HCT116 (cell line): ENCODE data around the gene AHRR. TPM values are rescaled to one million over a fixed set of nuclear protein-coding genes. Genes with fewer than 3 reads are reported as not detected.

Source experiments
- ATAC-seq: fragments of 200-7000 bp; cut with Tn5 transposase; 2 replicates; pipeline ENCODE4 v1.9.1; 2020; ENCODE audit warnings: mild to moderate bottlenecking, moderate library complexity
- BruUV-seq: library from RNA; stranded (reverse); fragments of 400-500 nt; replicated peaks from 2 replicates; lab custom pipeline; 2021; lab: Mats Ljungman, UMichigan
- CTCF ChIA-PET: fragments of 300-600 bp; sonication (Branson Sonifier 250); formaldehyde crosslinking; loops from one replicate; lab custom pipeline; 2021; ENCODE audit warnings: antibody characterized with exemption; lab: Charles Lee
- POLR2A ChIA-PET: fragments of 300-600, 350-600 bp; sonication (Branson Sonifier 250); formaldehyde crosslinking; loops from one replicate; lab custom pipeline; 2021; ENCODE audit warnings: antibody characterized with exemption; lab: Charles Lee
- RAD21 ChIA-PET, 2 experiments: fragments of 300-600 bp; sonication (Branson Sonifier 250); formaldehyde crosslinking; loops; one replicate each; lab custom pipeline; 2023; ENCODE audit warnings: low total read pairs in 2 of 2; ENCODE audit not compliant: uncharacterized antibody in 2 of 2, unreplicated experiment in 2 of 2, low non-redundant PET in 1 of 2; lab: Charles Lee
- DNase-seq: peaks from one replicate; pipeline ENCODE4 v3.0.0-alpha.2; 2010; ENCODE audit warnings: low read depth, low spot score
- H2AFZ ChIP-seq: fragments of 200-600 bp; shearing (Covaris generic), sonication (generic); 2 replicates; pipeline ENCODE4 v1.6.1; 2017; ENCODE audit warnings: low read depth, mixed run types, mixed read lengths, antibody characterized with exemption, low read length; ENCODE audit not compliant: poor library complexity, severe bottlenecking
- H3K27ac ChIP-seq: 2 replicates; pipeline ENCODE4 v1.5.1; 2012; ENCODE audit warnings: low read depth, low read length
- H3K27me3 ChIP-seq: fragments of 200-600 bp; sonication (generic); 2 replicates; pipeline ENCODE4 v1.6.1; 2016; ENCODE audit warnings: mixed run types, low read length, mixed read lengths; ENCODE audit not compliant: insufficient read depth
- H3K36me3 ChIP-seq, 2 experiments: fragments of 200-500 bp in 1 of 2; fragments of 200-600 bp in 1 of 2; sonication (Bioruptor generic) in 1 of 2; sonication (generic) in 1 of 2; 2 replicates each; pipeline versions ENCODE4 v1.5.1 to v1.6.1; 2014 to 2016; ENCODE audit warnings: low read length in 2 of 2, inconsistent platforms in 1 of 2, mixed read lengths in 1 of 2, mixed run types in 1 of 2; ENCODE audit not compliant: insufficient read depth in 2 of 2, control insufficient read depth in 1 of 2
- H3K4me1 ChIP-seq, 2 experiments: fragments of 200-600 bp in 1 of 2; sonication (generic) in 1 of 2; 2 replicates each; pipeline versions ENCODE4 v1.5.1 to v1.6.1; 2012 to 2017; ENCODE audit warnings: low read length in 2 of 2, inconsistent platforms in 1 of 2, mild to moderate bottlenecking in 1 of 2, mixed read lengths in 1 of 2, mixed run types in 1 of 2, moderate library complexity in 1 of 2; ENCODE audit not compliant: insufficient read depth in 2 of 2, control insufficient read depth in 1 of 2
- H3K4me2 ChIP-seq: fragments of 200-600 bp; sonication (generic); 2 replicates; pipeline ENCODE4 v1.6.1; 2017; ENCODE audit warnings: mixed run types, low read length, mixed read lengths
- H3K4me3 ChIP-seq, 2 experiments: fragments of 200-600 bp in 1 of 2; sonication (generic) in 1 of 2; replicated peaks in 1 of 2; 2 replicates each; pipeline ENCODE4 v1.5.1; 2011 to 2016; ENCODE audit warnings: low read length in 2 of 2, control low read depth in 1 of 2, low read depth in 1 of 2, mild to moderate bottlenecking in 1 of 2, mixed read lengths in 1 of 2, mixed run types in 1 of 2
- H3K79me2 ChIP-seq: fragments of 200-600 bp; sonication (generic); 2 replicates; pipeline ENCODE4 v1.6.1; 2017; ENCODE audit warnings: mild to moderate bottlenecking, mixed run types, low read length, moderate library complexity, mixed read lengths; ENCODE audit not compliant: insufficient read depth
- H3K9ac ChIP-seq: fragments of 200-600 bp; sonication (generic); 2 replicates; pipeline ENCODE4 v1.6.1; 2016; ENCODE audit warnings: low read length, mixed read lengths
- H3K9me2 ChIP-seq: fragments of 200-600 bp; sonication (generic), shearing (Covaris generic); 2 replicates; pipeline ENCODE4 v1.6.1; 2017; ENCODE audit warnings: mixed run types, mild to moderate bottlenecking, moderate library complexity; ENCODE audit not compliant: insufficient read depth
- H3K9me3 ChIP-seq, 2 experiments: fragments of 200-500 bp in 1 of 2; fragments of 200-600 bp in 1 of 2; sonication (Bioruptor generic) in 1 of 2; sonication (generic) in 1 of 2; 2 replicates each; pipeline ENCODE4 v1.6.1; 2014 to 2017; ENCODE audit warnings: low read length in 2 of 2, mixed read lengths in 2 of 2, inconsistent platforms in 1 of 2, low read depth in 1 of 2, mild to moderate bottlenecking in 1 of 2, mixed run types in 1 of 2, moderate library complexity in 1 of 2; ENCODE audit not compliant: control insufficient read depth in 1 of 2, insufficient read depth in 1 of 2
- H4K20me1 ChIP-seq: fragments of 200-600 bp; sonication (generic), shearing (Covaris generic); 2 replicates; pipeline ENCODE4 v1.6.1; 2017; ENCODE audit warnings: mixed run types, mild to moderate bottlenecking, moderate library complexity; ENCODE audit not compliant: insufficient read depth
- MAX ChIP-seq: IDR thresholded peaks from 2 replicates; pipeline ENCODE4 v1.6.1; 2012
- RAD21 ChIP-seq: IDR thresholded peaks from 2 replicates; pipeline ENCODE4 v1.6.1; 2012; ENCODE audit warnings: low read depth, mild to moderate bottlenecking
- SIN3A ChIP-seq: IDR thresholded peaks from 2 replicates; pipeline ENCODE4 v1.6.1; 2012; ENCODE audit warnings: low read depth
- intact Hi-C: fragments of 100-400 bp; cut with micrococcal nuclease; formaldehyde crosslinking; loops from 2 replicates; pipeline ENCODE4 v1.10.0; 2022
- total RNA-seq: library from RNA; stranded (reverse); gene quantifications from one replicate; pipeline ENCODE4 v1.2.1, GENCODE V29; 2021; ENCODE audit not compliant: unreplicated experiment
- TF ChIP-seq, protein P1 (sequence below): IDR thresholded peaks from 2 replicates; pipeline ENCODE4 v1.6.1; 2012; ENCODE audit warnings: low read depth
- TF ChIP-seq, protein P2 (sequence below): IDR thresholded peaks from 2 replicates; pipeline ENCODE4 v1.6.1; 2012
- TF ChIP-seq, protein P3 (sequence below): IDR thresholded peaks from 2 replicates; pipeline ENCODE4 v1.6.1; 2011; ENCODE audit warnings: mild to moderate bottlenecking, low read length, moderate library complexity; ENCODE audit not compliant: insufficient replicate concordance; ENCODE audit errors: extremely low read depth

AHRR gene
- total RNA-seq, 1 experiment from 2014 or later = 12.7 TPM

DNA sequence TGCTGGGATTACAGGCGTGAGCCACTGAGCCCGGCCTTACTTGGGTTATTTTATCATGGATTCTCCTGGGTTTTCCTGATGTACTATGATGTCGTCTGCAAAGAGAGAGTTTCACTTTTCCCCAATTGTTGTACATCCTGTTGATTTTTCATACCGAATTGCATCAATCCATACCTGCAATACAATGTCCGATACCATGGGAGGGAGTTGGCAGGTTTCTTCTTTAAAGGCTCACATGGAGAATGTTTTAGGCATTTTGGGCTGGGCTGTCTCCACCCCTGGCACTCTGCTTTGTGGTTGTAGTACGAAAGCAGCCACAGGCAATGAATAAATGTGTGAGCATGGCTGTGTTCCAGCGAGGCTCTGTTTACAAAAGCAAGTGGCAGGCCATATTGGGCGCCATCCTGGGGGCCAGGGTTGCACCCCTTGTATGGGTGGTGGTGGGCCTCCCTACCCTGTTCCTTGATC, 86.3 kb downstream of the AHRR start:
- Histone ChIP-seq H4K20me1 (no peaks in the 10 kb centered on the region), H3K9me2 (no peaks in the 10 kb centered on the region), H3K36me3 (no peaks in the 10 kb centered on the region), H3K27me3 (no peaks in the 10 kb centered on the region), H3K9me3 (no peaks in the 10 kb centered on the region), H3K9ac (no peak overlapping the region), H3K27ac (no peak overlapping the region), H3K4me1 (peaks cover 0 to 35% of the 10 kb centered on the region in 2 experiments; a peak in 2 of 4 replicates), H3K4me3 (no peak overlapping the region), H3K79me2 (no peaks in the 10 kb centered on the region), H3K4me2 (0 out of 2 replicates have a peak overlapping the region, but pooled peaks have one; percentile 7), H2AFZ (no peak overlapping the region)
- TF ChIP-seq, protein P1, sequence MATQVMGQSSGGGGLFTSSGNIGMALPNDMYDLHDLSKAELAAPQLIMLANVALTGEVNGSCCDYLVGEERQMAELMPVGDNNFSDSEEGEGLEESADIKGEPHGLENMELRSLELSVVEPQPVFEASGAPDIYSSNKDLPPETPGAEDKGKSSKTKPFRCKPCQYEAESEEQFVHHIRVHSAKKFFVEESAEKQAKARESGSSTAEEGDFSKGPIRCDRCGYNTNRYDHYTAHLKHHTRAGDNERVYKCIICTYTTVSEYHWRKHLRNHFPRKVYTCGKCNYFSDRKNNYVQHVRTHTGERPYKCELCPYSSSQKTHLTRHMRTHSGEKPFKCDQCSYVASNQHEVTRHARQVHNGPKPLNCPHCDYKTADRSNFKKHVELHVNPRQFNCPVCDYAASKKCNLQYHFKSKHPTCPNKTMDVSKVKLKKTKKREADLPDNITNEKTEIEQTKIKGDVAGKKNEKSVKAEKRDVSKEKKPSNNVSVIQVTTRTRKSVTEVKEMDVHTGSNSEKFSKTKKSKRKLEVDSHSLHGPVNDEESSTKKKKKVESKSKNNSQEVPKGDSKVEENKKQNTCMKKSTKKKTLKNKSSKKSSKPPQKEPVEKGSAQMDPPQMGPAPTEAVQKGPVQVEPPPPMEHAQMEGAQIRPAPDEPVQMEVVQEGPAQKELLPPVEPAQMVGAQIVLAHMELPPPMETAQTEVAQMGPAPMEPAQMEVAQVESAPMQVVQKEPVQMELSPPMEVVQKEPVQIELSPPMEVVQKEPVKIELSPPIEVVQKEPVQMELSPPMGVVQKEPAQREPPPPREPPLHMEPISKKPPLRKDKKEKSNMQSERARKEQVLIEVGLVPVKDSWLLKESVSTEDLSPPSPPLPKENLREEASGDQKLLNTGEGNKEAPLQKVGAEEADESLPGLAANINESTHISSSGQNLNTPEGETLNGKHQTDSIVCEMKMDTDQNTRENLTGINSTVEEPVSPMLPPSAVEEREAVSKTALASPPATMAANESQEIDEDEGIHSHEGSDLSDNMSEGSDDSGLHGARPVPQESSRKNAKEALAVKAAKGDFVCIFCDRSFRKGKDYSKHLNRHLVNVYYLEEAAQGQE = no peak
- no peak for TF ChIP-seq RAD21
- TF ChIP-seq, protein P2, sequence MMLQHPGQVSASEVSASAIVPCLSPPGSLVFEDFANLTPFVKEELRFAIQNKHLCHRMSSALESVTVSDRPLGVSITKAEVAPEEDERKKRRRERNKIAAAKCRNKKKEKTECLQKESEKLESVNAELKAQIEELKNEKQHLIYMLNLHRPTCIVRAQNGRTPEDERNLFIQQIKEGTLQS = no peak
- TF ChIP-seq, protein P3, sequence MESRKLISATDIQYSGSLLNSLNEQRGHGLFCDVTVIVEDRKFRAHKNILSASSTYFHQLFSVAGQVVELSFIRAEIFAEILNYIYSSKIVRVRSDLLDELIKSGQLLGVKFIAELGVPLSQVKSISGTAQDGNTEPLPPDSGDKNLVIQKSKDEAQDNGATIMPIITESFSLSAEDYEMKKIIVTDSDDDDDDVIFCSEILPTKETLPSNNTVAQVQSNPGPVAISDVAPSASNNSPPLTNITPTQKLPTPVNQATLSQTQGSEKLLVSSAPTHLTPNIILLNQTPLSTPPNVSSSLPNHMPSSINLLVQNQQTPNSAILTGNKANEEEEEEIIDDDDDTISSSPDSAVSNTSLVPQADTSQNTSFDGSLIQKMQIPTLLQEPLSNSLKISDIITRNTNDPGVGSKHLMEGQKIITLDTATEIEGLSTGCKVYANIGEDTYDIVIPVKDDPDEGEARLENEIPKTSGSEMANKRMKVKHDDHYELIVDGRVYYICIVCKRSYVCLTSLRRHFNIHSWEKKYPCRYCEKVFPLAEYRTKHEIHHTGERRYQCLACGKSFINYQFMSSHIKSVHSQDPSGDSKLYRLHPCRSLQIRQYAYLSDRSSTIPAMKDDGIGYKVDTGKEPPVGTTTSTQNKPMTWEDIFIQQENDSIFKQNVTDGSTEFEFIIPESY = no peak
- no peak for TF ChIP-seq SIN3A
- TF ChIP-seq MAX = no peak
- ATAC-seq (peak; percentile 30; the same call in 1 of the 2 replicates), DNase-seq (no peak)
- POLR2A ChIA-PET = no interaction called here
- RAD21 ChIA-PET = no interaction called here
- CTCF ChIA-PET = no interaction called here
- BruUV-seq = no TSS peak
- intact Hi-C loops = no loop called here
